K562 (cell line): ENCODE data around the gene ZNF620.

Experiments used
- ARID2 ChIP-seq: fragments of 450-650 bp; IDR thresholded peaks from 2 replicates; pipeline ENCODE4 v1.6.1; 2017; ENCODE audit warnings: antibody characterized with exemption, mild to moderate bottlenecking
- MXI1 ChIP-seq: IDR thresholded peaks from 2 replicates; pipeline ENCODE4 v1.6.1; 2011; ENCODE audit warnings: low read depth, mild to moderate bottlenecking, improper control_type of control experiment, low read length
- POLR2AphosphoS2 ChIP-seq: IDR thresholded peaks from 2 replicates; pipeline ENCODE4 v1.6.1; 2012; ENCODE audit warnings: low read length, improper control_type of control experiment
- XRCC5 ChIP-seq: fragments of 200-400 bp; formaldehyde crosslinking; IDR thresholded peaks from 2 replicates; pipeline ENCODE4 v1.6.1; 2017; ENCODE audit warnings: low read depth, mild to moderate bottlenecking, low read length
- ZBTB33 ChIP-seq: sonication (generic); formaldehyde crosslinking; IDR thresholded peaks from 2 replicates; pipeline ENCODE4 v1.8.1; 2023; ENCODE audit warnings: mild to moderate bottlenecking, missing genetic modification reagents

- TF ChIP-seq ZBTB33 (0 out of 2 replicates have a peak, but pooled peaks have one; percentile 40), XRCC5 (0 out of 2 replicates have a peak, but pooled peaks have one; percentile 19), POLR2AphosphoS2 (no peak), MXI1 (no peak), ARID2 (no peak)
These were observed at the start of gene ZNF620 for GRCh38 chr3:40505599-40506462.
